Renal pelvis (tissue), 4 donors: ENCODE results near the gene MAP3K10. TPM values are rescaled to one million over a fixed set of nuclear protein-coding genes. Genes with fewer than 3 reads are reported as not detected.

Experiments
- DNase-seq: peaks from one replicate; pipeline ENCODE4 v3.0.0-alpha.2; 2013
- polyA plus RNA-seq, 3 donors: library from polyadenylated mRNA; unstranded; fragments of 120-200 nt; gene quantifications; one replicate each; pipeline ENCODE4 v1.2.1, GENCODE V29; 2013; ENCODE audit not compliant: insufficient read length in 3 of 3

The MAP3K10 gene
- polyA plus RNA-seq, 3 donors, result 16.0 to 19.7 (median 16.8) TPM

DNA sequence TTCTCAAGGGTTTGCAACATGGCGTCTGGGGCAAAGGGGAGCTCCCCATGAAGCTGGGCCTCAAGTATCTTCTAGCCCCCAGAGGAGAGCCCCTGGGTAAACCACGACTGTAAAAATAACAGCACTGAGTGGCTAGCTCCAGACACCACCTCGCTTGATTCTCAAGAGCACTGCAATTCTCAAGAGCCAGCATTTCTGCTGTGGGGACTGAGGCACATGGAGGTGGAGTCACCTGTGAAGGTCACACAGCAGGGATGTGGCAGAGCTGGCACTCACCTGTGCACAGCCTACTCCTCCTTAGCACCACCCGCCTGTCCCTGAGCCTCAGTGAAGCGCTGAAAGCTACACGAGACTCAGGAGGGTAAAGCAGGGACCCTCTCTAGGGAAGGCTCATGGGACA, 56.0 kb downstream of the MAP3K10 start:
- no peak for DNase-seq

DNA sequence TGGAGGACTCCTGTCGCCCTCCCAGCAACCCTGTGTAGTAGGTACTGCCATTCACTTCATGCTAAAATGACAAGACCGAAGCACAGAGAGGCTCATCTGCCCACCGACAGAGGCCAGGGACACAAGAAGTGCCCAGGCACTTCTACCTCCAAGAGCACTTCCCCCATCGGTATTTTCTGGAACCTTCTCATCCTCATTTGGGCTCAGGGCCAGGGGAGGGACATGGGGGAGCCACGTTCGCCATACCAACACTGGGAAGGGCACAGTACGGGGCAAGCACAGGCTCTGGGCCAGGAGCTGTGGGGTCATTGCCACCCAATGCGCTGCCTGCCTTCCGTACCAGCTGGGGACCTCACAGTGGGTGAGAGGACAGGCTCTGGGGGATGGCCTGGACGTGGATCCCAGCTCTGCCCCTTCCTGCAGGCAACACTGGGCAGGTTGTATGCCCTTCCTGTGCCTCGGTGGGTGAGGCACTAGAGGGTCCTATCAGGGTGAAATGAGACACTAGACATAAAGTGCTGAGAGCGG, 56.6 kb downstream of the MAP3K10 start:
- no peak for DNase-seq

DNA sequence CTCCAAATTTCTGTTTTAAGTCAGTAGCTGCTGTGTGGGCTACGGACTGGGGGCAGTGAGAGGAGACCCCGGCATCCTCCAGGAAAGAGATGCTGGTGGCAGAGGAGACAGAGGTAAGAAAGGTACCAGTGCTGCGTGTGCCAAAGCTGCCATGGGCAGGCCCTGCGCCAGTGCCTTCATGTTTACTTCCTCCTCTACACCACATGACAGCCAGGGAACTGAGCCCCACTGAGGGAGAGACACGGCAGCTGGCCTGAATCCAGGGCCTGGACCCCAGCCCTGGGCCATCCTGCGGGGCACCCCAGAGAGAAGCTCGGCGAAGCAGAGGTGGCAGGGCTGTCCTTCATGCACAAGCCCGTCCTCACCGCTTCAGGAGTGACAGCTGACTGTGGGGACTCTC, 58.0 kb downstream of the MAP3K10 start:
- no peak for DNase-seq

DNA sequence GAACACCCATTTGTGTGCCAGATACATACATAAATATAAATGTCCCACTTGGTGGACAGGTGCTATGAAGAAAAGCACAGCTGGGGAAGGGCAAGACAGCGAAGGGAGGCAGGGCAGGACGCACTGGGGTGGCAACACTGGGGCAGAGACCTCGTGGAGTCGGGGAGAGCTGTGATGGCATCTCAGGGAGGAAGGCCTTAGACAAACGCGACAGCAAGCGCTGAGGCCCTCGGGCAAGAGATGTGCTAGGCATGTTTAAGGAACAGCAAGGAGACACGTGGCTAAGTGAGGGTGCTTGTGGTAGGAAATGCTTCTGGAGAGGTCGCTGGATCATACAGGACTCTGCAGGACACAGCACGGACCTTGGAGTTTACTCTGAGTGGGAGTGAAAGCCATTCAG, 58.6 kb downstream of the MAP3K10 start:
- DNase-seq, result no peak

DNA sequence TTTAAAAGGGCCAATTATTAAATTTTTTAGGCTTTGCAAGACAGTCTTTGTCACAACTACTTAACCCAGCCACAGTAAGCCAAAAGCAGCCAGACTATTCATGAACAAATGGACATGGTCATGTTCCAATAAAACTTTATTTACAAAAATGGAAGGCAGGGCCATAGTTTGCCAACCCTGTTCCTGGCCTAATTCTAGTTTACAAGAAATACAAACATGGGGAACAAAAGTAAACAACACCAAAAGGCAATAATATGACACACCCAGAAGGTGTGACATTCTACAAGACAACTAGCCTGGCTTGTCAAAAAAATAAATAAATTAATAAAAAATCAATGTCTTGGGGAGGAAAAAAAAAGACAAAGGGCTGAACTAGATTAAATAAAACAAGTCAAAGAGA, 60.0 kb downstream of the MAP3K10 start:
- DNase-seq, result no peak

DNA sequence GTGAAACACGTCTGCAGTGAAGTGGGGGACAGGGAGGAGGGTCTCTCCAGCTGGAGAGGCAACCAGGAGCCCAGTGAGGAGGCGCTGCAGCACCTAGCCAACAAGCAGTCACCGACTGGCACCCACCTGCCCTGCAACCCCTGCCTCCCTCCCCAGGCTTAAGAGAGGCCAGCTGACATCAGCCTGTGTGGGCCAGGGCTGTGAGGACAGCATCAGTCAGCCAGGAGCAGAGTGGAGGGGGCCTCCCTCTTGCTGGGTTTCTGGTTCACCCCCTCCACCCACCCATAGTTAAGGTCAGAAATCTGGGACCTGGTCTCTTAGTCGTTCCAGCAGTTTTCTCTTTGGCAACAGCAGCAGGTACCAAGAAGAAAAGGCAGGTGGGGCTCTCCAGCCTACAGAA, 60.8 kb downstream of the MAP3K10 start:
- DNase-seq, result no peak

DNA sequence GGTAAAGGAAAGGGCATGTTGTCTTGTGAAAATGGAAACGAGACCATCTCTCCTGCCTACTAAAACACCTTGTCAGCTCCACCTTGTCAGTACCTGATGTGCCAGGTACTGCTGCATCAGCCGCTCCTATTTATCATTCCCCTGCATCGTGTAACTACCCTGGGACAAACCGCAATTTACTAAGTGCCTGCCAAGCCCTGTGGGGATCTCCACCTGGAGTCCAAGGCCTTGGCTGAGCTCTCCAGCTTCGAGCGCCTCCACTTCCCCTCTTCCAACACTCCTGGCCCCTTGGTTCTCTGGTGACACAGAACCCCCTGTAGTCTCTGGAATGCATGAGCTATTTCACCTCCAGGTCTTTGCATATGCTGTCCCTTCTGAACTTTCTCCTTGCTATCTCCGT, 61.2 kb downstream of the MAP3K10 start:
- no peak for DNase-seq

DNA sequence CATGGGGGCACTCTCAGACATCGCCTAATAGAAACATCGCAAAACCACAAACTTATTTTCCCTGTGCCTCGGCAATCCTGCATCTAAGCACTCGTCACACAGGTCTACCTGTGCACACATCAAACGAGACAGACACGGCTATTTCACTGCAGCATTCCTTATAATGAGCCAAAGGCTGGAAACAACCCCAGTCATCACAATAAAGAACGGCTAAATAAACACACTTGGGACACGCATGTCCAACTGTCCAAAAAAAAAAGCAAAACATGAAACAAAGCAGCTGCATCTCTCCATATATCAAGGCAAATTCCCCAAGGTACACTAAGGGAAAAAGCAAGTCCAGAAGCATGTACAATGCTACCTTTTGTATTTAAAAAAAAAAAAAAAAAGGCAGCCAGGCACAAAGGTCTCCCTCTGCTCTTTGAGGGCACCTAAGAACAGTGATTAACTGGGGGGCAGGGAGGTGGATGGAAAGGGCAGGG, 62.4 kb downstream of the MAP3K10 start:
- DNase-seq, result no peak

DNA sequence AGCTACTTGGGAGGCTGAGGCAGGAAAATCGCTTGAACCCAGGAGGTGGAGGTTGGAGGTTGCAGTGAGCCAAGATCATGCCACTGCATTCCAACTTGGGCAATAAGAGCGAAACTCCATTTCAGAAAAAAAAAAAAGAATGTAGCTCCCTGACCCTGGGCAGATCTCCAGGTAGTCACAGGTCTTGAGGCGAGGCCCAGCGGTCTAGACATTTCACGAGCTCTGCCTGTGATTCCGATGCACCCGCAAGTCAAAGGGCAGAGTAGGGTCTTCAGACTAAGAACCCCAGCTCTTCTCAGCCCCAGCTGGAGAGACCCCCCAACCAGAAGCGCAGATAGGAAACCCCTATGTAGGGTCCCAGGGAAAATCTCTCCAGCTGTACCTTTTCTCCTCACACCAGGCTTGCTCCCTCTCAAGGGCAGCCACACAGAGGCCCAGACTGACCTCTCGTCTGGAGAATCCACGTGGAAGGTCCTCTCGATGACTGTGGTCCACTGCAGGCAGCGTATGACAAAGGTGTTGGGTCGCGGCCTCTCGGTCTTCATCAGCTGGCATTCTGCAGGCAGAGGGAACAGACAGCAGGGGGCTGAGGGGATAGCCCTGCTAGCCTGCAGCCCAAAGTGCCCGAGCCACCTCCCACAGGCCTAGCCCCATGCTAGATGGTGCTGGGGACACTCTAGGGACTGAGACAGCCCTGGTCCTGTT, 63.6 kb downstream of the MAP3K10 start:
- DNase-seq, result no peak

DNA sequence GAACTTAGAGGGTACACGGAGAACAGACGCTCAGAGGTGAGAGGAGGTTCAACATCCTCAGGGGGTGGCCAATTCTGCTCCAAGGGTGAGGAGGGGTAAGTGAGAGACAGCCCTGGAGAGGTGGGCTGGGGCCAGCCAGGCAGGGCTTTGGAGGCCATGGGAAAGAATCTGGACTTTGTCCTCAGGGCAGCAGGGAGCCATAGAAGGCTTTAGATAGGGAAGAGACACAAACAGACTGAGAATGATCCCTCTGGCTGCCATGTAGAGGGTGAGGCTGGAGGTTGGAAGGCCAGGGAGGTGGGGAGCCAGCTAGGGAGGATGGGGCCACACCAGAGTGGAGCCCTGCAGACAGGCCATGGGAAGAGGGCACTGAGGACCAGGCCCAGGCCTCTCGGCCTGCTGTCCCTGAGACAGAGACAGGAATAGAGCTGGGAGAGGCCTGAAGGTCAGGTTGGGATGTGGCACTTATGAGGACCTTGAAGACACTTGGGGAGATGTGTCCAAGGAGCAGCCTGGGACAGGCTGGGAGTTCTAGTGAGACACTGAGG, 64.5 kb downstream of the MAP3K10 start:
- no peak for DNase-seq

DNA sequence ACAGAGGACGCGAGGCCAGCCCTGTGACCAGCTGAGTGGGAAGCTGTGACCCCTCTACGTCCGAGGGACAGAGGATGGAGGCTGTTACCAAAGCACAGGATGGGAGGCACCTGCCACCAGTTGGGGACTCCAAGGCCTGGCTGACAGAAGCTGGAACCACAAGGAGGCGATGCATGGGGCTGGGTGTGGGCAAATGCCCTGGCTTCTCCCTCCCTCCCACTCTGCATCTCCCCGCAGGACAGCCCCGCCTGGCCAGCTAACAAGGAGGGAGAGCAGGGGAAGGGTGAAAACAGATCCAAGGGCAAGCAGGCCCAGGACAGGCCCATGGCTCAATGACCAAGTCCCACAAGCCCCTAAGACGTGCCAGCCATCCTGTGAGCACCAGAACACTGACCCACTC, 65.3 kb downstream of the MAP3K10 start:
- no peak for DNase-seq

DNA sequence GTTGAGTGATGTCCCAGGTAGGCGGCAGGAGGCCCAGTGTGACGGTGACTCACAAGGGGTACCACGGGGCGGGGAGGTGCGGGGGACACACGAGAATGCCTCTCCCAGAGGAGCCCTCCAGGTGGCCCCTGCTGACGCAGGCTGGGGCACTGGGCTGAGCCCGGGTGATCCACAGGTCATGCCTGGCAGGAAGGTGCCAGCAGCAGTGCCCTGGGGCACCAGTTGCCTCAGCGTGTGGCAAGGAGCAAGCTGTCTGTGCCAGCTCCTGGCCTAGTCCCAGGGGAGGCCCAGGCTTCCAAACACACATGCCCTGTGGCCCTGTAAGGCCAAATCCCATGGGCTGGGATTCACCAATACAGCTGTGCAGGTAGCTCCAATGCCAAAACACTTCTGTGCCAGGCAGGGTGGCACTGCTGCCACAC, 65.9 kb downstream of the MAP3K10 start:
- DNase-seq, result peak; percentile 34

DNA sequence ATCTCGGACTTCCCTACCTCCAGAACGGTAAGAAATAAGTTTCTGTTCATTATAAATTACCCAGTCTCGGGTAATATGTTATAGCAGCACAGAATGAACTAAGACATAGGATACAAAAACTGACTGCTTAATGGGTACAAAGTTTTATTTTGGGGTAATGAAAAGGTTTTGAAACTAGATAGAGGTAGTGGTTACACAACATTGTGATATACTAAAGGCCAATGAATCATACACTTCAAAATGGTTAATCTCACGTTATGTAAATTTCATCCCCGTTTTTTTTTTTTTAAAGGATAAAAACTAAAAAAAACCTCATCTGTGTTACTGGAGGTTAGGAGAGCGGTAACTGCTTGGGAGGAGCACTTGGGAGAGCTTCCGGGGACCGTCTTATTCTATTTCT, 70.4 kb downstream of the MAP3K10 start:
- no peak for DNase-seq

DNA sequence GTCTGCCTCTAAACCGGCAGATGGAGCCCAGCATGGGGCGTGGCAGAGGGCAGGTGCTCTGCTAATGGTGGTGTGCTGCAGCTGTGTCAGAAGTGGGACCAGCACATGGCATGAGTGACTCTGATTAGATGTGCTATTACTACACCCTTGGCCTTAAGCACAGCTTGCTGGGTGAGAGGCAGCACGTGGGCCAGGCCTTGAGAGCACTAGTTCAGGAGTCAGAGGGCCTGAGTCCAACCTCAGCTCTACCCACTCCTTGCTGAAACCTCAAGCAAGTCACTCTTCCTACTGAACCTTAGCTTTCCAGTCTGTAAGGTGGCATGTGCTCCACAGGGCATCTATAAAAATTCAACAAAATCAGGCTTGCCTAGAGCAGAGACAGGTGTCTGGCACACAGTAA, 71.2 kb downstream of the MAP3K10 start:
- DNase-seq, result no peak

DNA sequence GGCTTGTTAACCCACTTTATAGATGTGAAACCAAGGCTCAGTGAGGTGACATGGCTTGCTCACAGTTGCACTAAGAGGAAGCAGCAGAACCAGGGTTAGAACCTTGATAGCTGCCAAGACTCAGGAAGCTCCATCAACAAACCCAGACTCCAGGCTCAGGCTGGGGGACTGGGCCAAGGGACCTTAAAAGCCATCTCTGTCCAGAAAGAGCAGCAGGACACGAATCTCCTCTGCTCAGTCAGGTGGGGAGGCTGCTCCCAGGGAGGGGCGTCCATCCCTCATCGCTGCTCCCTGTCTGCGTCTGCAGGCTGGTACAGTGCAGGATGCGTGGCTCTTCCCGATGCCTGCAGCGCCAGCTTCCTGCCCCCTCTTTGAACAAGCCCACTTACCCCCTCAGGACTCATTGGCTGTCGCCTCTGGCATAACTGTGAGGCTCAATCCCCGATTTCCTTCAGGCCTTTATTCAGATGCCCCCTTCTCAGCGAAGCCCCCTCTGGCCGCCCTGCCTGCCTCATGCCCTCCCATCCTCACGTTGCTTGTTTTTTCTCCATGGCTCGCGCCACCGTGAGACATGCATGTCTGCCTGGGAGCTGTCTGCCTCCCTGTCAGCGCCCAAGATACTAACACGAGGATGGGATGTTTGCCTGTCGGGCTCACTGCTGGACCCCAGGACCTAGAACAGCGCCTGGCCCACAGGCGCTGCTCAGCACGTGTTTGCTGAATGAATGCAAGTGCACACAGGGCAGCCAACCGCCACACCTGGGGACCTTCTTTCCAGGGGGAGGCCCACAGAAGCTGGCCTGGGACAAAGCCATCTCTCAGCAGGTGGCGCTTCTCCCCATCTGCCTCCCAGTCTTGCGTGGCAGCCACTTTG, 72.5 kb downstream of the MAP3K10 start:
- DNase-seq, result no peak

DNA sequence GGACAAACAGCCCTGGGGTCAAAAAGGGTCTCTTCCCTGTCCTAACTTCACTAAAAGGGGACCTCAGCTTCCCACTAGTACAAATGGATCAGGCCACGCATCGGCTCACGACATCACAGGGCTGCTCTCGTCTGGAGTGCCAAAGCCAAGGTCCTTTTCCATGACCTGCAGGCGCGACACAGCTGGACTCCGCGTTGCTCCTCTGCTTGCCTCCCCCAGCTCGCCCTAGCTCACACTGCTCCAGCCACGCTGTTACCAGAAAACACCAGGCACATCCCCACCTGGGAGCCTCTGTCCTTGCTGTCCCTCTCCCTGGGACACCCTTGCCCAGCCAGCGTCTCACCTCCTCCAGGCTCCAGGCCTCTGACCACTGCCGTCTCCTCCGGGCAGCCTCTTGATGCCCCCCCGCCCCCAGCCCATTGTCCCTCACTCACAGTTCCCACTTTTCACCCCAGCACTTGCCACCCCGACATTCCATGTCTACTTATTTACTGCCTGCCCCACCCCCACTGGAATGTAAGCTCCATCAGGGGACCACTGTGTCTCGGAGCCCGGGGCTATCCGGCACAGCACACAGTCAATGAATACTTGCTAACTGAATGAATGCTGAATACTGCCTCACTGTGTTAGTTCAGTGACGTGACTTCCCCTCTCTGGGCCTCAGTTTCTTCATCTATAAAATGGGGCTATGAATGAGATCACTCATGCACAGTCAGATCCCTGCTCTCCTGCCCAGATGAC, 73.3 kb downstream of the MAP3K10 start:
- DNase-seq, result no peak

Other genes starting within 250 kb of the MAP3K10 start
- gene PSMC4, start 220.3 kb upstream of the MAP3K10 start, polyA plus RNA-seq, result 100 to 1,000 TPM in 2 of 3 donors, 10 to 100 TPM in 1; 97.1 to 108 (median 103) TPM
- gene ZNF546, start 194.4 kb upstream of the MAP3K10 start, polyA plus RNA-seq, result 10 to 100 TPM in 1 of 3 donors, 1 to 10 TPM in 2; 5.3 to 11.2 (median 8.3) TPM
- 10 to 100 TPM; 19.5 to 42.5 (median 37.3) TPM for gene ZNF780B, start 135.2 kb upstream of the MAP3K10 start, polyA plus RNA-seq
- gene ZNF780A, start 100.5 kb upstream of the MAP3K10 start, polyA plus RNA-seq, result 10 to 100 TPM; 18.0 to 24.4 (median 19.8) TPM
- gene TTC9B, start 27.0 kb downstream of the MAP3K10 start, polyA plus RNA-seq, result under 1 TPM in 2 of 3 donors, not detected in 1; 0.10 to 0.34 TPM
- 1 to 10 TPM; 1.6 to 2.2 (median 1.8) TPM for gene CCNP, start 35.3 kb downstream of the MAP3K10 start, polyA plus RNA-seq
- gene AKT2, start 93.9 kb downstream of the MAP3K10 start, polyA plus RNA-seq, result 100 to 1,000 TPM; 162 to 236 (median 219) TPM
- gene C19orf47, start 157.0 kb downstream of the MAP3K10 start, polyA plus RNA-seq, result 10 to 100 TPM; 14.1 to 17.6 (median 15.0) TPM
- gene PLD3, start 157.3 kb downstream of the MAP3K10 start, polyA plus RNA-seq, result 100 to 1,000 TPM; 254 to 302 (median 292) TPM
- under 1 TPM; 0.09 to 0.19 (median 0.16) TPM for gene HIPK4, start 198.8 kb downstream of the MAP3K10 start, polyA plus RNA-seq
- 10 to 100 TPM; 13.1 to 15.5 (median 14.2) TPM for gene PRX, start 222.0 kb downstream of the MAP3K10 start, polyA plus RNA-seq
- 10 to 100 TPM in 2 of 3 donors, 1 to 10 TPM in 1; 7.9 to 12.0 (median 10.8) TPM for gene SERTAD1, start 234.6 kb downstream of the MAP3K10 start, polyA plus RNA-seq